DMS114 treated with DMSO at 0.1 percent for 48 hours (cell line): Measurements from ENCODE around the gene SUPT3H.
"Not testable (repeated sequence)": the region's sequence is repeated elsewhere in the genome, so short reads cannot be mapped to it uniquely, and the experiment has no call there.

ENCODE experiments used
- DNase-seq: peaks from one replicate; lab custom pipeline; 2025; ENCODE audit not compliant: unreplicated experiment; lab: John Stamatoyannopoulos, UW

Gene SUPT3H

GRCh38 chr6:44920952-44921491 lies 456.7 kb downstream of the SUPT3H start:
- no peak for DNase-seq

DNA sequence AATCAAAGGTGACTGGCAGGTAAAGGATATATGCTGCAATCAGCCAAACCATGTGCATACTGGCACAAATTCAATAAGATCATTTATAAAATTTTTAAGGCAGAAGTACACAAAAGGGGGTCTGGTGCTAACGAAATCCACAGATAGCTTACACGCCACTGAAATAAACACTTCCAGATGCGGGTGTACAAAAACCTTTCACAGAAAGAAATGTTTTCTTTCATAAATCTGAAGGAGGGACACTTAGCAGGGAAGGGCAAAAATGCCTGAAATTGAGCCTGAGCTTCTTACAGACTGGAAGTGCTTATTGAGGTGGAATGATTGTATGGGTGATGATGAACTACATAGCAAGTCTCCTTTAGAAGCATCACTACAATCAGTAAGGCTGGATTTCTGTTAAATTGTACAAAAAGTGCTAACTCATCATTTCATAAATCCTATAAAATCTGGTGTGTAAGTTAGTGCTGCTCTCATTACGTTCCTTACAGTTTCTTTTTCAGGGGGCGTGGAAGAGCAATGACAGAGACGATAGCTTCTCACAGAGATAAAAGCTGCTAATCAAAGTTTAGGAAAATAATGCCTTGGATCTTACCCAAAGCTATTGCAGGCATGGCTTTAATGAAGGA lies 458.9 kb downstream of the SUPT3H start:
- no peak for DNase-seq

DNA sequence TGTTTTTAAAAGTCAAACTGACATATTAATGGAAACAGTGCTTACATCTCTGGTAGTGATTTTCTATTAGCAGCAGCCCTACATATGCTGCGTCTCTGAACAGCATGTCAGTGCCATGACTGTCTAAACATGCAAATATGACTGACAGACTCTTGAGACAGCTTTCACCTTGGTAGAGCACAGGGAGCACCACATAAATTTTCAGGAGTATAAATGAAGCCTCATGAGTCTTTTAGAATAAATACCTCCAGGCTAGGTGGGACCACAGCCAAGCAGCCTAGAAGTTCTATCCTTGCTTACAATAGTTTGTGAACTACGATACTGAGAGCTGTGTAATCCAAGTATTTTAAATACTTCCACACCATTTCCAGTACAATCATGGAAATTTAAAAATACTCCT lies 460.3 kb downstream of the SUPT3H start:
- DNase-seq: no peak

DNA sequence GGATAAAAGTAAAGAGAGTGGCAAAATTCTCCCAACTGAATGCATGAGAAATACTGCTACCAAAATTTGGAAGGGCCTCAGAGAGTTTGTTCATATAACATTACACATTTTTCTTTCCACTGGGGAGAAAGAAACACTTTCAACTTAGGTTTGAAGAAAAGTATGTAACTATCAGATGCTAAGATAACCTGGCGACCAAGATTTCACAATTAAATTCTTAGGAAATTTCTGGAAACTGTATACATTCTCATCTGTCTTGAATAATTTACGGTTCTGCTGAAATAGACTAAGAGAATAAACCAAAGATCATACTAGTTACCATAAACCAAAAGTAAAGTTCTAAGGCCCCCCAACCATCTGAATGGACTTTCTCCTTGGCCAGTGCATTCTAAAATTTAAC lies 462.6 kb downstream of the SUPT3H start:
- no peak for DNase-seq

DNA sequence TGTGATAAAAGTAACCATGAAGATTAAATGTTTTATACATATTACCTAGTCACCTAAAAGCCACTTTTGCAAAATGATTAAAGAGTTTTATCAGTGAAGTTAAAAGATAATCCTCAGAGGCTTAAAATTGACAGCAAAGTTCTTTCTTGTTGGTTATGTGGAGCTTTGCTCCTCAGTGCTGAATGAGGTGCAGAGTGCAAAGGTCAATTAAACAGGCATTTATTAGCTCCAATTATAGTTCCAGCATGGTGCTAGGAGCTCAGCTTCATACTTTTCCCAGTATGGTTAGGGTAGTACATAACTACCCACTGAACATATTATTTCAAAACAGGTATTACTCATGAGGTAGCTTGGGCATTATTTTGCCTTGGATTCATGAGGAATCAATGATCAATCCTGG lies 463.6 kb downstream of the SUPT3H start:
- no peak for DNase-seq

GRCh38 chr6:44906761-44907160 lies 471.0 kb downstream of the SUPT3H start:
- DNase-seq: no peak

- DNase-seq: not testable (repeated sequence)
Observed at GRCh38 chr6:44900358-44900757, 477.4 kb downstream of the SUPT3H start.

DNA sequence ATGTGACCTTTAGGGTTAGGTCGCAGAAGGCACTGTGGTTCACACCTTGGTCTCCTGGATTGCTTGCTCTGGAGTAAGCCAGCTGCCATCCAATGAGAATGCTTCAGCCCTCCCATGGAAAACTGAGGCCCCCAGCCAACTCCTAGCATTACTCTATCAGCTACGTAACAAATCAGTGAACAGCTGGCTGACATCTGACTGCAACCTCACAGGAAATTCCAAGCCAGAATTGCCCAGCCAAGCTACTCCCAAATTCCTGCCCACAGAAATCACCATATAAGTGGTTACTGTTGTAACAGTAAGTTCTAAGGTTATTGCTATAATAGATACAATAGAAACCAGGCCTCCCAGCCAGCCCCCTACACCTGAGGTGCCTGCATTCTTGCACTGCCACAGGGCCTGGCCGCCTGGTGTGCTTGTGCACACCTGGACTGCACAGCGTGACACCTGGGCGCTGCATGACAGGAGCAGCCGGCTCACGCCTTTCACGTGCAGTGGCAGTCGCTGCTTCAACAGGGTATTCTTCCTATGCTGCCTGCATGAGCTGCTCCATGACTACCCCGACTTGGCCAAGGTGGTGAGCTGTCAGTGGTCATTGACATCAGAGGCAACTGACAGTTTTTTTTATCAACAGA lies 479.3 kb downstream of the SUPT3H start:
- no peak for DNase-seq

DNA sequence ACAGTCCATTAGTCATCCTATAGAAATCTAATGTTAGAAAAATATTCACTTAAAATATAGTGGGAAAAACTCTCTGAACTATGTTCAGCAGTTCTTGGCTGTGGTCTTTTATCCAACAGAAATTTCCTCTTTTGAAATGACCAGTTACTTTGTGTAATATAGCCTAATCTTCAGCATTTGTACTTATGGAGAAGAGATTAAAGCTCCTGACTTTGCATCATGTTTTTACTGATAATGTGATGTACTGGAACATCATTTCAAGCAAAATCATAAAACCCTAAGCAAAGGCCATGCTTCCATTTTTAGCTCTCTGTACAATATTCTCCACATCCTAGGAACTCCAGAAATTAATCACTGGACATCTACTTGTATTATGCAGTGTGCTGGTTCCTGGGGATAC lies 480.4 kb downstream of the SUPT3H start:
- DNase-seq: no peak

DNA sequence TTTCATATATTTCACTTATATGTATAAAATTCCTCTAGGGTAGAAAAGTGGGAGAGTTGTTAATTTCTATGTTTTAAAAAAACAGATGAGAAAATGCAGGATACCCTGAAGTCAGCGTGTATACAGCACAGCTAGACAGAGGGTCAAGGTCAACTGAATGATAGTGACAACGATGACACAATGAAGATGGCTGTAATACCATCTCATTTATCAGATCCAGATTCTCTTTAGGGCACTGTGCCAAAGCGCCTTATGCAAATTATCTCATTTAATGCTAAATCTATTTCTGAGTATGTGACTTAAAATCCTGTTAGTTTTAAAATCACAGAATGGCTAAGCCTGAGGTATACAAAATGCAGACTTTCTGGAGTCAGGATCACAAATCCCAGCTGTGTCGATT lies 481.0 kb downstream of the SUPT3H start:
- no peak for DNase-seq

GRCh38 chr6:44892579-44892978 lies 485.2 kb downstream of the SUPT3H start:
- DNase-seq: no peak

DNA sequence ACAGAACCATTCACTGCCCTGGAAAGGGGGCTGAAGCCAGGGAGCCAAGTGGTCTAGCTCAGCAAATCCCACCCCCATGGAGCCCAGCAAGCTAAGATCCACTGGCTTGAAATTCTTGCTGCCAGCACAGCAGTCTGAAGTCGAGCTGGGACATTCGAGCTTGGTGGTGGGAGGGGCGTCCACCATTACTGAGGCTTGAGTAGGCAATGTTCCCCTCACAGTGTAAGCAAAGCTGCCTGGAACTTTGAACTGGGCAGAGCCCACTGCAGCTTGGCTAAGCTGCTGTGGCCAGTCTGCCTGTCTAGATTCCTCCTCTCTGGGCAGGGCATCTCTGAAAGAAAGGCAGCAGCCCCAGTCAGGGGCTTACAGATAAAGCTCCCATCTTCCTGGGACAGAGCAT lies 498.7 kb downstream of the SUPT3H start:
- not testable (repeated sequence) for DNase-seq

- DNase-seq: not testable (repeated sequence)
Observed at GRCh38 chr6:44876638-44877037, 501.1 kb downstream of the SUPT3H start.

GRCh38 chr6:44869321-44869897 lies 508.3 kb downstream of the SUPT3H start:
- no peak for DNase-seq

- DNase-seq: no peak
Observed at GRCh38 chr6:44868910-44869309, 508.8 kb downstream of the SUPT3H start.

GRCh38 chr6:44868335-44868668 lies 509.4 kb downstream of the SUPT3H start:
- DNase-seq: no peak

- no peak for DNase-seq
Observed at GRCh38 chr6:44867571-44868334, 510.0 kb downstream of the SUPT3H start.

GRCh38 chr6:44865184-44865583 lies 512.5 kb downstream of the SUPT3H start:
- DNase-seq: not testable (repeated sequence)

DNA sequence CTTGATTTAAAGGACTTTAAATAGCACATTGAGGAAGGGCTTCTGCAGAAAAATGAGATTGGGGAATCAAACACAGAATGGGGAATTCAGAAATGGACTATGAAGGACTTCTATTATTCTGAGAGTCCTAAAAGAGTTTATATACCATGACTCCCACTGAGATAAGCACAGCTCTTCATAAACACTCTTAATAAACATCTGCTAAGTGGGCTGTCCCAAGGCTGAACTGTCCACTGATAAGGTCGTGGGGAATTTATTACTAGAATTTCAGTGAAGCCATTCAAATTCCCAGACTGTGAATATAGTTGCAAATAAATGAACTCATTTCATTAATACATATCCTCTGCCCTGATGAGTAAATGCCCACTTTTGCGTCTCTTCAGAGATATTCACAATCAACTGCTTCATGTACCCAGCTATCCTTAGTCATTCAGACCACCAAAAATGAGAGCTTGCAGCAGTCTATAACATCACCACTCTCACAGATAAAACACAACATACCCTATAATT lies 517.8 kb downstream of the SUPT3H start:
- no peak for DNase-seq

DNA sequence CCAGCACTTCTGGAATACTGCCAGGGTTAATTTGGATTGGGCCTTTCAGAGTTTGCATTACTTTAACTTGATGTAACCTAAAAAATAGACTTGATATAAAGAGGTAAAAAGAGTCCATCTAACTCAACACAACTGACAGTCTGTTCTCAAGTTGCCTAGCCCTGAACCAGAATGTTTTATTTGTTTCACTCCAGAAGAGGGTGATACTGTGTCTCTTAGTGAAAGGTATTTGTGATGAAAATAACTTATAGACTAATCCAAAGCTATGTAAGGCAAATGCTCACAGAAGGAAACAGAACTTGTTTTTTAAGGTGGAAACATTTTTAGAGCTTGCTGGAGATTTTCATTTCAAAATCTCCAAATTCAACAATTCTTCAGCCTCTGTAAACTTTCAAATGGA lies 518.7 kb downstream of the SUPT3H start:
- DNase-seq: no peak

- DNase-seq: no peak
Observed at GRCh38 chr6:44856479-44856878, 521.3 kb downstream of the SUPT3H start.
